BE2C (cell line): ENCODE results near the gene SMG6.

ENCODE experiments used
- DNase-seq: peaks from one replicate; pipeline ENCODE4 v3.0.0-alpha.2; 2020
- H3K27me3 ChIP-seq: fragments of 250-450 bp; sonication (Bioruptor Pico); 2 replicates; pipeline ENCODE4 v1.5.1; 2020; ENCODE audit warnings: mild to moderate bottlenecking
- H3K36me3 ChIP-seq: fragments of 250-450 bp; sonication (Bioruptor Pico); 2 replicates; pipeline ENCODE4 v1.5.1; 2020; ENCODE audit warnings: mild to moderate bottlenecking
- H3K4me1 ChIP-seq: fragments of 250-450 bp; sonication (Bioruptor Pico); 2 replicates; pipeline ENCODE4 v1.5.1; 2020
- H3K4me3 ChIP-seq: 2 replicates; pipeline ENCODE4 v1.5.1; 2011; ENCODE audit warnings: low read depth, low read length
- H3K9me3 ChIP-seq: fragments of 250-450 bp; sonication (Bioruptor Pico); 2 replicates; pipeline ENCODE4 v1.5.1; 2020
- TF ChIP-seq, protein P1 (sequence below): IDR thresholded peaks from 2 replicates; pipeline ENCODE4 v1.5.1; 2012; ENCODE audit warnings: mild to moderate bottlenecking, low read depth, low read length

SMG6 gene

GRCh38 chr17:2214047-2214928 lies 89.3 kb downstream of the SMG6 start:
- DNase-seq: no peak
- Histone ChIP-seq H3K4me1 (no peaks in the 10 kb centered on the region), H3K4me3 (no peak overlapping the region)

DNA sequence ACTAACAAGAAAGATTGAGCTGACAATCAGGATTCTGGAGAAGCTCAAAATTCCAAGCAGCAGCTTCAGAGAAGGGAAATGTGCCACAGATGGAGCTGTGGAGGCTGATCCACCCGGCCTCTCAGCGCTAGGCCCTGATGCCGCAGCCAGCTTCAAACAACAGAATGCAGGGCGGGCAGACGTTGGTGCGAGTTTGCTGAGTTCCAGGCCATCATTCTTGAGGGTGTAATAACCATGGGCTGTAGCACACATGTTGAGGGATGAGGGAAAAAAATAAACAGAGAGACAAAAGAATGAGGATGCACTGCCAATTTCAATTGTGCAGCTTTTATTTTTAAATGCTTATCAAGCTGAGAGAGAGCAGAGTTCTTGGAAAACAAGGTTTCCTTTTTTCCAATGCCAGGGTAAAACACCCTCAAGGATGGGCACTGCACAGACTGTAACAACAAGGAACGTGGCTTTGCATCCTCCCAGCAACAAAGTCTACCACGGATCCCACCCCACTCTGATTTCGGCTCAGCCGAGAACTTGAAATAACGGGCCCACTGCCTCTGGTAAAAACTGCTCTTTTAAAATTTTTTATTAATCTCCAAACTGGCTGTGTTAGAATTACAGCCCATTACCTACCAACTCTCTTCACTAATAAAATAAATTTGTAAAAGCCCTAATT lies 90.2 kb downstream of the SMG6 start:
- no peaks in the 10 kb centered on the region for H3K27me3 ChIP-seq
- H3K4me3 ChIP-seq: no peak overlapping the region
- TF ChIP-seq, protein P1, sequence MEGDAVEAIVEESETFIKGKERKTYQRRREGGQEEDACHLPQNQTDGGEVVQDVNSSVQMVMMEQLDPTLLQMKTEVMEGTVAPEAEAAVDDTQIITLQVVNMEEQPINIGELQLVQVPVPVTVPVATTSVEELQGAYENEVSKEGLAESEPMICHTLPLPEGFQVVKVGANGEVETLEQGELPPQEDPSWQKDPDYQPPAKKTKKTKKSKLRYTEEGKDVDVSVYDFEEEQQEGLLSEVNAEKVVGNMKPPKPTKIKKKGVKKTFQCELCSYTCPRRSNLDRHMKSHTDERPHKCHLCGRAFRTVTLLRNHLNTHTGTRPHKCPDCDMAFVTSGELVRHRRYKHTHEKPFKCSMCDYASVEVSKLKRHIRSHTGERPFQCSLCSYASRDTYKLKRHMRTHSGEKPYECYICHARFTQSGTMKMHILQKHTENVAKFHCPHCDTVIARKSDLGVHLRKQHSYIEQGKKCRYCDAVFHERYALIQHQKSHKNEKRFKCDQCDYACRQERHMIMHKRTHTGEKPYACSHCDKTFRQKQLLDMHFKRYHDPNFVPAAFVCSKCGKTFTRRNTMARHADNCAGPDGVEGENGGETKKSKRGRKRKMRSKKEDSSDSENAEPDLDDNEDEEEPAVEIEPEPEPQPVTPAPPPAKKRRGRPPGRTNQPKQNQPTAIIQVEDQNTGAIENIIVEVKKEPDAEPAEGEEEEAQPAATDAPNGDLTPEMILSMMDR: no peak
- no peaks in the 10 kb centered on the region for H3K36me3 ChIP-seq
- H3K4me1 ChIP-seq: no peaks in the 10 kb centered on the region
- no peaks in the 10 kb centered on the region for H3K9me3 ChIP-seq
- no peak for DNase-seq

More at GRCh38 chr17:2214047-2214928, 89.3 kb downstream of the SMG6 start:
- Histone ChIP-seq H3K9me3 (no peaks in the 10 kb centered on the region), H3K36me3 (no peaks in the 10 kb centered on the region), H3K27me3 (no peaks in the 10 kb centered on the region)
- TF ChIP-seq, protein P1: no peak

- no peaks in the 10 kb centered on the region for H3K36me3 ChIP-seq
- no peaks in the 10 kb centered on the region for H3K27me3 ChIP-seq
- DNase-seq: no peak
- no peak overlapping the region for H3K4me3 ChIP-seq
- TF ChIP-seq, protein P1: no peak
- H3K9me3 ChIP-seq: no peaks in the 10 kb centered on the region
- H3K4me1 ChIP-seq: no peaks in the 10 kb centered on the region
Measured at GRCh38 chr17:2212400-2212981, 91.1 kb downstream of the SMG6 start.

GRCh38 chr17:2211661-2212399 lies 91.8 kb downstream of the SMG6 start:
- H3K4me1 ChIP-seq: no peaks in the 10 kb centered on the region
- no peak overlapping the region for H3K4me3 ChIP-seq
- no peak for DNase-seq
- TF ChIP-seq, protein P1: no peak
- H3K9me3 ChIP-seq: no peaks in the 10 kb centered on the region
- H3K36me3 ChIP-seq: no peaks in the 10 kb centered on the region
- no peaks in the 10 kb centered on the region for H3K27me3 ChIP-seq

GRCh38 chr17:2210726-2211125 lies 92.9 kb downstream of the SMG6 start:
- Histone ChIP-seq H3K9me3 (no peaks in the 10 kb centered on the region), H3K4me3 (no peak overlapping the region), H3K4me1 (no peaks in the 10 kb centered on the region), H3K36me3 (no peaks in the 10 kb centered on the region), H3K27me3 (no peaks in the 10 kb centered on the region)
- no peak for DNase-seq
- TF ChIP-seq, protein P1: no peak
